Nephron (organoid): ENCODE results near the gene KIRREL3.

Experiments
- H3K27ac Mint-ChIP-seq, 3 experiments: 2 replicates each; pipeline ENCODE4 v1.8.0; 2020; ENCODE audit warnings: mixed read lengths in 3 of 3, mild to moderate bottlenecking in 2 of 3, moderate library complexity in 1 of 3
- H3K27me3 Mint-ChIP-seq: 2 replicates; pipeline ENCODE4 v1.8.0; 2021; ENCODE audit warnings: low read depth, mild to moderate bottlenecking, moderate library complexity, mixed read lengths
- H3K36me3 Mint-ChIP-seq: 2 replicates; pipeline ENCODE4 v1.8.0; 2020; ENCODE audit warnings: low read depth, mixed read lengths
- H3K4me1 Mint-ChIP-seq: 2 replicates; pipeline ENCODE4 v1.8.0; 2020; ENCODE audit warnings: mixed read lengths
- H3K4me3 Mint-ChIP-seq, 3 experiments: 2 replicates each; pipeline ENCODE4 v1.8.0; 2020; ENCODE audit warnings: mild to moderate bottlenecking in 3 of 3, mixed read lengths in 3 of 3, moderate library complexity in 2 of 3
- H3K9me3 Mint-ChIP-seq: 2 replicates; pipeline ENCODE4 v1.8.0; 2020; ENCODE audit warnings: mixed read lengths
- TF ChIP-seq, protein P1 (sequence below), 3 experiments: fragments of 200-600 bp; sonication (generic); IDR thresholded peaks; one replicate each; pipeline ENCODE4 v1.5.0; 2021; ENCODE audit warnings: antibody characterized with exemption in 3 of 3; ENCODE audit not compliant: unreplicated experiment in 3 of 3

The KIRREL3 gene

DNA sequence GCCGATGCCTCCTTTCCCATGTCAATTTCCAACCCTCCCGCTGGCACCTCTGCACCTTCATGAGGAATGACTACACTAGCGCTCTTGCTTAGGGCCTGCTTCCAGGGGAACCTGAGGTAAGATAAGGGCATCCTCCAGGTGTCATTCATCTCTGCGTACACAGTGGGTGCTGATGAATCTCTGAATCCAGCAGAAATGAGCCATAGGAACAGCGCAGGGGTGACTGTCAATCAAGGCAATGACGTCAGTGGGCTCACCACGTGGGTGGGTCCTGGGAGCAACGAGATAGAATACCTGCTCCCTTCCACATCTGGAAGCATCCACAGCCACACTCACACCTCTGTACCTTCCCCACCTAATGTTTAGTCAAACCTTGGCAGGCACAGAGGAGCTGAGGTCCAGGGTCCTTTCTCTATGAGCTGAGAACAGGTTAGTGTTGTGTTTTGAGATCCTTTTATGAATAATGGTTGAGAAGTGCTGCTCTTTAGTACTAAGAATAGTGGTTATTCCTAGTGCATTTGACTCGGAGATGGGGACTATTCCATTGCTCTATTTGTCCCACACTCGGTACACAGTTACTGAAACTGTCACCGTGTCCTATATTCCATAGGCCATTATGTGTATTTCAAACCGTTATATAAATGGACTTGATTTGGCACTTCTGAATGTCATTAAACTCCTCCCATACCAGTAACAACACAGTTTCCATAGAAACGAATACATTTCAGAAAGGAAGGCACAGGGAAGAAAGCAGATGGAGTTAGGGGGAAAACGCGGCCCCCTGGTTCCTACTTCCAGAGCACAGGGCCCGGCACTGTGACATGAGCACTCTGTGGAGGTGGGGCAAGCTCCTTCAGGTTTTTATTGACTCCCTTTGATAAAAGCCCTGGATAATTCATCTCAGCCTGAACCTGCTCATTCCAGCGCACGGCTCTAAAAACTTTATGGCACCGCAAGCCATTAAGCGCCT, 451.7 kb downstream of the KIRREL3 start:
- Mint-ChIP-seq H3K27me3 (peaks cover 26% of the 10 kb centered on the region), H3K27ac (peak overlapping the region in 1 of 3 experiments; percentile 46), H3K4me1 (peaks cover 18% of the 10 kb centered on the region), H3K4me3 (no peak overlapping the region), H3K36me3 (no peaks in the 10 kb centered on the region), H3K9me3 (no peaks in the 10 kb centered on the region)
- TF ChIP-seq, protein P1, sequence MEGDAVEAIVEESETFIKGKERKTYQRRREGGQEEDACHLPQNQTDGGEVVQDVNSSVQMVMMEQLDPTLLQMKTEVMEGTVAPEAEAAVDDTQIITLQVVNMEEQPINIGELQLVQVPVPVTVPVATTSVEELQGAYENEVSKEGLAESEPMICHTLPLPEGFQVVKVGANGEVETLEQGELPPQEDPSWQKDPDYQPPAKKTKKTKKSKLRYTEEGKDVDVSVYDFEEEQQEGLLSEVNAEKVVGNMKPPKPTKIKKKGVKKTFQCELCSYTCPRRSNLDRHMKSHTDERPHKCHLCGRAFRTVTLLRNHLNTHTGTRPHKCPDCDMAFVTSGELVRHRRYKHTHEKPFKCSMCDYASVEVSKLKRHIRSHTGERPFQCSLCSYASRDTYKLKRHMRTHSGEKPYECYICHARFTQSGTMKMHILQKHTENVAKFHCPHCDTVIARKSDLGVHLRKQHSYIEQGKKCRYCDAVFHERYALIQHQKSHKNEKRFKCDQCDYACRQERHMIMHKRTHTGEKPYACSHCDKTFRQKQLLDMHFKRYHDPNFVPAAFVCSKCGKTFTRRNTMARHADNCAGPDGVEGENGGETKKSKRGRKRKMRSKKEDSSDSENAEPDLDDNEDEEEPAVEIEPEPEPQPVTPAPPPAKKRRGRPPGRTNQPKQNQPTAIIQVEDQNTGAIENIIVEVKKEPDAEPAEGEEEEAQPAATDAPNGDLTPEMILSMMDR (IDR thresholded peaks at IDR 0.05; ENCODE audit: unreplicated experiment in 3 of 3), result no peak

DNA sequence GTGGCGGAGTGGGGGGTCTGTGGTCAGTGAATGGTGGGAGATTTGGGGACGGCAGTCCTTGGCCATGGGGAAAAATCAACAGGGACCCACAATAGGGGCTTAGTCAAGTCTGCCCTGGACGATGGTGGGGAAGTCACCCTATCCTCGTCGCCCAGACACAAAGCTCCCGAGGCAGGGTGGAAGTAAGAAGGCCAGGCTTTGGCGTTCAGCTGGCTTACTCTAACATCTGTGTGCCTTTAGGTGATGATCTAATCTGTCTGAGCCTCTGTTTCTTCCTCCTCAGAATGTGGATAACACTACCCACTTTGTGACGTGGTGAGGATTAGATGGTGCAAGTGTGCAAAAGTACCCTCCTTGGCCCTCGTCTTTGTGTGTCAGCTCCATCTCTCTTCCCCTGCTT, 452.9 kb downstream of the KIRREL3 start:
- TF ChIP-seq, protein P1 (IDR thresholded peaks at IDR 0.05; ENCODE audit: unreplicated experiment in 3 of 3), result no peak
- Mint-ChIP-seq H3K4me1 (peaks cover 27% of the 10 kb centered on the region), H3K36me3 (no peaks in the 10 kb centered on the region), H3K27ac (no peak overlapping the region), H3K4me3 (no peak overlapping the region), H3K9me3 (no peaks in the 10 kb centered on the region), H3K27me3 (peaks cover 25% of the 10 kb centered on the region)

DNA sequence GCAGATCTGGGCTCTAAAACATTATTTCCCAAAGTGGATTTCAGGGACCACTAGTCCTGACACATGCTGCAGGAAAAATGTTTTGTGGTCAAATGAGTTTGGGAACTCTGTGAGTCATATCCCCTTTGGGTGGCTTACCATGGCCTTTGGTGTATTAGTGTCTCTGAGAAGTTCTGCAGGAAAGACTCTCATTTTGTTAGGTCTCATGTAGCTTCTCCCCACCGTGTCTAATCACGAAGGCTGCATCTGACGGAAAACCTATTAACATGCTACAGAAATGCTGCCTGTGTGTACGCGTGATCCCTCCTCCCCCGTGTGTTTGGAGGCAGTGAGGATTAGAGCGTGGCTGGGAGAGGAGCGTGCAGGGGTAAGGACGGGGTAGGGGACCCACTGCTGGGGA, 453.4 kb downstream of the KIRREL3 start:
- no peak overlapping the region for H3K27ac Mint-ChIP-seq
- H3K4me3 Mint-ChIP-seq, result no peak overlapping the region
- peaks cover 25% of the 10 kb centered on the region for H3K27me3 Mint-ChIP-seq
- H3K4me1 Mint-ChIP-seq, result peaks cover 29% of the 10 kb centered on the region
- TF ChIP-seq, protein P1 (IDR thresholded peaks at IDR 0.05; ENCODE audit: unreplicated experiment in 3 of 3), result no peak
- H3K9me3 Mint-ChIP-seq, result no peaks in the 10 kb centered on the region
- H3K36me3 Mint-ChIP-seq, result no peaks in the 10 kb centered on the region

DNA sequence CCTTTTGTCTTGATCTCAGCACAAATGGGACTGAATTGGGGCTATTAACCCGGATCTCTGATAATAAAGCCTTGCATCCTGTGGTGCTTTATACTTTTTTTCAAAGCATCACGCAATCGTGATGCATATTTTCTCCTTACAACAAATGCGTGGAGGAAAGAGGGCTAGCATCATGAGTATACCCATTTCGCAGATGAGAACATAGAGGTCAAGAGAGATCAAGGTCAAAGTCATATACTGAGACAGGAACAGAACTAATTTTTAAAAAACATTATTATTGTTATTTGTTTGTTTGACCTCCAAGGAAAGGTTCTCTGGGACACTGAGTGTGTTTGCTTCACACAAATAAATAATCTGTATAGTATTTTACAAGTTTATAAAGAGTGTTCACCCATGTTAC, 453.9 kb downstream of the KIRREL3 start:
- H3K4me1 Mint-ChIP-seq, result peaks cover 32% of the 10 kb centered on the region

DNA sequence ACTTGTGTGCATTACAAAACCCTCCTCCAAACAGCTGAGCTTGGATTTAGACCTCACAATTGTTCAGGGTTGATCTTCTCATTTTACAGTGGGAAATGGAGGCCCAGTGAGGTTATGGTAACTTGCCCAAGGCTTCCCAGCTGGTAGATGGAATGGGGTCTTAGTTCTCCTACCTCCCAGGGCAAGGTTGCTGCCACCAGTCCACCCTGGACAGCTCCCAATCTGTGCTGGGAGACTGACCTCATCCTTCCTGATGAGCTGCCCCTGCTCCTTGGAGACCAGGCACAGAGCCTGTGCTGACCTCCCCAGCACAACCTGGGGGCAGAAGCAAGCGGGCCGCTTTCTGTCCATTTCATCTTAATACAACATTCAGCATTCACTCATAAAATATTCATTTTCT, 454.4 kb downstream of the KIRREL3 start:
- H3K27me3 Mint-ChIP-seq, result peaks cover 24% of the 10 kb centered on the region
- H3K4me1 Mint-ChIP-seq, result peaks cover 32% of the 10 kb centered on the region
- H3K9me3 Mint-ChIP-seq, result no peaks in the 10 kb centered on the region
- TF ChIP-seq, protein P1 (IDR thresholded peaks at IDR 0.05; ENCODE audit: unreplicated experiment in 3 of 3), result no peak
- H3K27ac Mint-ChIP-seq, result peak overlapping the region in 1 of 3 experiments; percentile 40
- H3K36me3 Mint-ChIP-seq, result no peaks in the 10 kb centered on the region
- no peak overlapping the region for H3K4me3 Mint-ChIP-seq

More for the DNA sequence above, 453.9 kb downstream of the KIRREL3 start:
- TF ChIP-seq, protein P1 (IDR thresholded peaks at IDR 0.05; ENCODE audit: unreplicated experiment in 3 of 3), result no peak
- H3K9me3 Mint-ChIP-seq, result no peaks in the 10 kb centered on the region
- H3K27me3 Mint-ChIP-seq, result peaks cover 22% of the 10 kb centered on the region
- H3K27ac Mint-ChIP-seq, result peak overlapping the region in 1 of 3 experiments; percentile 40
- H3K36me3 Mint-ChIP-seq, result no peaks in the 10 kb centered on the region
- H3K4me3 Mint-ChIP-seq, result no peak overlapping the region
